Inferior parietal cortex (tissue), 1 donor: Measurements from ENCODE around the gene ERP27.

Source experiments
- DNase-seq: peaks from one replicate; pipeline ENCODE4 v3.0.0-alpha.2; 2016; ENCODE audit errors: extremely low spot score

The ERP27 gene

DNA sequence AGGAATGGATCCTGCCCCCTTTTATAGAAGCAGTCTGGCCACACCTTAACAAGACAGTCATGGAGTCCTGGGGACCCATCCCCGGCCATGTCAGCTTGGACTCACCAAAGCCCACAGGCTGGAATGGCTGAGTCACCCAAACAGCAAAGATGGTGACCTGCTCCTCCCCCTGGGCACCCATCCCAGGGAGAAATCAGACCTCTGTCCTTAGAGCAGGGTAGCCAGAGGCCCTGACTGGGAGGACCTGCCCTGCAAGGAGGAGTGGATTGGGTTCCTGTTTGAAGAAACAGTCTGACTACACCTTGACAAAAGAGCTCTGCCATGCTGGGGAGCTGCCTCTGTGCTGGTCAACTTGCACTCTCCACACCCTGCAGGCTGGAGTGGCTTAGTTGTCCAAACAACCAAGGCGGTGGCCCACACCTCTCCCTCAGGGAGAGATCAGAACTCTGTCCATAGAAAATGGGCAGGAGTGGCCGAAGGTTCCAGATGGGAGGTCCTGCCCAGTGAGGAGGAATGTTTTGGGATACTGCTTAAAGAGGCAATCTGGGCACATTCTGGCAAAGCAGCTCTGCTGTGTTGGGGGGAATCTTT lies 69.3 kb downstream of the ERP27 start:
- DNase-seq: no peak
